C1 segment of cervical spinal cord (tissue), 14 donors: ENCODE results near the gene ADD3.
"Not testable (repeated sequence)": the region's sequence is repeated elsewhere in the genome, so short reads cannot be mapped to it uniquely, and the experiment has no call there.

Experiments
- DNase-seq, 14 donors: peaks; one replicate each; lab custom pipeline; 2025; lab: John Stamatoyannopoulos, UW

Gene ADD3

DNA sequence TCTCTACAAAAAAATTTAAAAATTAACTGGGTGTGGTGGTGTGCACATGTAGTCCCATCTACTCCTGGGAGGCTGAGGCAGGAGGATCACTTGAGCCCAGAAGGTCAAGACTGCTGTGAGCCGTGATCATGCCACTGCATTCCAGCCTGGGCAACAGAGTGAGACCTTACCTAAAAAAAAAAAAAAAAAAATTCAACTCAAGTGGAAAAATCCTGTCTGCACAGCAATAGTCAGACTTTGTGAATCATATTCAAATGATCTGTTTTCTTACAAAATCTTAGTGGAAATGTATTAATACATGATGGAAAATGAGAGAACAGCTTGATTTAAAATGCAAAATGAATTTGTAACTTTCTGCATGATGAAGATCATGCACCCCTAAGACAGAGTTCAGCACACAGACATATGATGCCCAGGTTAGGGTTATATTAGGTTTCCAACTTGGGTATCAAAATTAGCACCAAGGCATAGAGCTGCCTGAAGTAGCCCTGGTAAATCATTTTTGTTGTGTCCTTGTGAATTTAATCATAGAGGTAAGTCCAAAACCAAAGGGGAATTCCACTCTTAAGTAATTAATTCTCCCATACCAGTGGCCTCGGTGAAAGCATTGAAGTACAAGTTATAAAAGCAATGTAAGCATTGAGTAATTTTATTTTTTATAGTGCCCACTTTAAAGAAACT is 93.8 kb downstream of the ADD3 start:
- DNase-seq: no peak

DNA sequence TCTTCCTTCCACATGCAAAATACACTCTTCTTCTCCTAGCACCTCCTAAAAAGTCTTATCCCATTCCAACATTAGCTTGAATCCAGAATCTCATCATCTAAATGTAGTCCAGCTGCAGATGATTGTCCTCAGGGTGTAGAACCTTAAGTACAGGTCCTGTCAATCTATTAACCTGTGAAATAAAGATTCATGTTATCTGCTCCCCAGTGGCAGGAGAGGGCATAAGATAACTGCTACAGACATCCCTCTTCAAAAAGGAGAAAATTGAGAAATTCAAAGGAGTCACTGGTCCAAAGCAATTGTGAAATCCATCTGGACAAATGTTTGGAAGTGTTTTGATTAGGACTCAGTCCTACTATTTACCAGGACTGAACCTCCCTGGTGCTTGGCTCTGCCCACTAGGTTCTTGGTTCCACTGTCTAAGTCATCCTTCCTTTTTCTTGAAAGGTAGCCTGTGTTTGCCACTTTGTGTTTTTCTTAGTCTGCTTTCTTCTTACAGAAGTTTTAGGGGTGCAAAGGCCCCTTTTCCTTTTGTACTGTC is 96.2 kb downstream of the ADD3 start:
- DNase-seq: no peak

DNA sequence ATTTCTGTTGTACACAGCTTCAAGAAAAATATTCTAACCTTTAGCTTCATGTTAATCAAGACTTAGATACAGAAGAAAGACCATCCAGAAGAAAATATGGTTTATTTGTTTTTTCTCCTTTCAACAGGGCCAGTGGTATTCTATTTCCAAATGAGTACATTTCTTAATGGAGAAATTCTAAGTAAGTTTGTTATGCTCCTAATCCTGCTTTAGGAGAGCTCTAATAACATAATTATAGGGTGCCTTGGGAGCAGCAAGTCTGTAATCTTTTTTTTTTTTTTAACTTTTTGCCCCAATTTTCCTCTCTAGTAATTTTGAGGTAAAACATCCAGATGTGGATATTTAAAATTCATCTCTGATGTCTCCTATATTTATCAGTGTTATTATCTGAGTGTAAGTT is 98.1 kb downstream of the ADD3 start:
- DNase-seq: no peak

DNA sequence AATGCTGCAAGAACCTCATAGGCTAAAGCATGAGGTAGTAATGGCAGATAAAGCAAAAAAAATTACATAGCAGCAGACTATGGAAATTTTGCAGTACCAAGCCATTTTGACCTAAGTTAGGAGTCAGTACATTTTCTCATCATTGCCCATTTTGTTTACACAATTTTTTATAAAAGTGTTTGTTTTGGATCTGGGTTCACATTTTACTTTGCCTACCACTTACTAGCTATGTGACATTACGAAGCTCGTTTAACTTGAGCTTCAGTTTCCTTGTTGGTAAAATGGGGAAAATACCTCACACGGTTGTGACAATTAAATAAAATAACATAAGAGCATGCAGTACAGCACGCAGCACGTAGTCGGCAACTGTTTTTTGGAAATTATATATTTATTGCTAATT is 99.6 kb downstream of the ADD3 start:
- no peak for DNase-seq

DNA sequence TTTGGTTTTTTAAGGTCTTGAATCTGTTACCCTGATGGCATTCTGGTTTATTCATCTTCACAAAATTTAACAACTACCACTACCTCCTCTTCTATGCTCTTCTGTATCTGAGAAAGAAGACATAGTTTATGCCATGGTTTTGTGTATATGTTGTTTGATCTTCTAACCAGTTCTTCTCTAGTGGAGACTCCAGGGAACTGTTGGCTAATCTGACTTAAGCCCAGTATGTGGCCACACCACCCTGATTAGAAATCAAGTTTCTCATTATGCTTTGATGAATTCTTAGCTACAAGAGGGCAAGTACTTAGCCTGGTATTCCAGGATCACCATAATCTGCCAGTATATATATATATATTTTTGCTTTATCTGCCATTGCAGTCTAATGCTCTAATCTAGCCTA is 100.1 kb downstream of the ADD3 start:
- no peak for DNase-seq

DNA sequence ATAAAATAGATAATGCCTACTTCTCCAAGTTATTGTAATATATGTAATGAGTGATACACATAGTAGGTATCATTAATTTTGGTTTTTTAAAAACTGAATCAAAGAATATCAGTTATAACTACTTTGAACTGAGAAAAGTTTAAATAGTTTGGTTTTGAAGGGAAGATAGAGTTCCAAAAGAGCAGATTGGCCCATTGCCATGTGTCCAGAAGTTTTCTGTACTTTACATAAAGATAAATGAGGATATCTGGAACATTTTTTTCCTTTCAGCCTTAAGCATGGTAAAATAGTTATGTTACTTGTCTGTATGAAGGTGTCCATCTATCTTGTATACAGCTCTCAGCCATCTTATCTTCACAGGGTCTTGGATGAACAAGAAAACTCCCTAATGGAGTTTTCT is 101.7 kb downstream of the ADD3 start:
- no peak for DNase-seq

DNA sequence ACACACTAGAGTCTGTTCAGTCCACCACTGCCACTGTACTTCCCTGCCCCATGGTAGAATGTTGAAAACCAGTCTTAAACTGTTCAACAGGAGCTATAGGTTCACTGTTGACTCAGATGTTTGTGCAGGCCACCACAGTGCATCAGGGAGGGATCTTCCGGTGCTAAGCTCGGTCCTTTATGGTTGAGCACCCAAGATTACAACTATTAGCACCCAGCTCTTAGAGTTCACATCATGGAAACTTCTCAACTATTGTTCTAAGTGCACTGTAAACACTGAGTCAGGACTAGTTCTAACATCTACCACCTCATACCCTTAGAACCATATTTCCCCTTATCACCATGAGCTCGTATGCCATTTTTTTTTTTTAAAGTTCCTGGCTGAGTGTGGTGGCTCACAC is 102.6 kb downstream of the ADD3 start:
- no peak for DNase-seq

DNA sequence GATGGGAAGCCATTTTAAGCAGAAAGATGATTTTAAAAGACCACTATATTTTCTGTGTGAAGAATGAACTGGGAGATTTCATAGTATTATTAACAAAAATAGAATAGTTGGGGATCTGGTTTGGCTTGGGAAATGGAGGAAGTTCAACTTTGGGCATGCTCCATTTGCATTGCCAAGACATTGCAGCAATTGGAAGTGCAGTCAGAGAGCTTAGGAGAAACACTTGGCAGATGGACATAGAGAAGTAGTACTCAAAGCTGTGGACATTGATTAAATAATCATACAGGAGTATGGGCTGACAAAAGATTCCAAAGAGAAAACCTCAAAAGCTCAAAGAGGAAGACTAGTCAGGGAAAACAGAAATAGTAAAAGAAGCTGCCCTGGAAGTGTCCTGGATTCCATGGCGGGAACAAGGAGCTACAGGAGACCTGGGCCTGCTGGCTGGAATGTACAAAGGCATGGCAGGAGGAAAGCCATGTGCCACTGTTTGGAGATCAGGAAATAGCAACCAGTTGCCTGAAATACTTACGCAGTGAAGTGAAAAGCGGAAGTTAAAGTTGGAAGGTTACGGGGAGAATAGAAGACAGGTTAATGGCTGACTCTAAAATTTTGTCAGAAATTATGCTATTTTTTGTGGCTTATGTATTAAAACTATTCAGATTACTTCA is 106.0 kb downstream of the ADD3 start:
- DNase-seq: peak in 1 of 14 donors; percentile 4

DNA sequence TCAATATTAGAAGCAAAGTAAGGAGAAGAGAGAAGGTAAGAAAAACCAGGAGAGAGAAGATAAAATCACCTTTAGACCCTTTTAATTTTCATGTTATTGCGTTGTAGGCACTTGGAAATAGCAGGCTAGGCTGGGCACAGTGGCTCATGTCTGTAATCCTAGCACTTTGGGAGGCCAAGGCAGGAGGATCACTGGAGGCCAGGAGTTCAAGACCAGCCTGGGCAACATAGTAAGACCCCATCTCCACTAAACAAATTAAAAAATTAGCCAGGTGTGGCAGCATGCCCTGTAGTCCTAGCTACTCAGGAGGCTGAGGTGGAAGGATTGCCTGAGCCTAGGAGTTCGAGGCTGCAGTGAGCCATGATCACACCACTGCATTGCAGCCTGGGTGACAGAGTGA is 106.9 kb downstream of the ADD3 start:
- not testable (repeated sequence) for DNase-seq

DNA sequence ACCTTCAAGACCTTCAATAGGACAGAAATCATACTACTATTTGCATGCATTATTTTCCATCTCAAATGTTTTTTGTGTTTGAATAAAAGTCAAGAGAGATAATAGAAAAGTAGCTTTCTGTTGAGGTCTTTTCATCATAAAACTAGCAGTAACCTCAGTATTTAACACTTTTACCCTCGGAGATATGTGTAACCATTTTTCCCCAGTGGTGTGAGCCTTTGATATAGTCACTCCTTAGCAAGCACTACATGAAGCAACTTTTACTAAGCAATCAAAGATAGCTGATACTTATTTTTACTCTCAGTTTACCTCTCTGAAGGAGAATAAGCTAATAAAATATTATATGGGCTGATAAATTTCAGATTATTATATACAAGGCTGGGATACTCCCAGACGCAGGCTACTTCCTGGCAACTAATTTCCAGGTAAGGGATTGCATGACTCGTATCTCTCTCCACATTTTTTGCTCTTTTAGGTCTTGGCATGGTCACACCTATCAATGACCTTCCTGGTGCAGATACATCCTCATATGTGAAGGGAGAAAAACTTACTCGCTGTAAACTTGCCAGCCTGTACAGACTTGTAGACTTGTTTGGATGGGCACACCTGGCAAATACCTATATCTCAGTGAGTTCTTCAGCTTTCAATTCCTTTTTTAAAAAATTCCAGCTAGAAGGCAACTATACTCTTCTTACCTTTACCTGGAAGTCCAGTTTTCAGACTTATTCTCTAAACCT is 108.2 kb downstream of the ADD3 start:
- DNase-seq: no peak

DNA sequence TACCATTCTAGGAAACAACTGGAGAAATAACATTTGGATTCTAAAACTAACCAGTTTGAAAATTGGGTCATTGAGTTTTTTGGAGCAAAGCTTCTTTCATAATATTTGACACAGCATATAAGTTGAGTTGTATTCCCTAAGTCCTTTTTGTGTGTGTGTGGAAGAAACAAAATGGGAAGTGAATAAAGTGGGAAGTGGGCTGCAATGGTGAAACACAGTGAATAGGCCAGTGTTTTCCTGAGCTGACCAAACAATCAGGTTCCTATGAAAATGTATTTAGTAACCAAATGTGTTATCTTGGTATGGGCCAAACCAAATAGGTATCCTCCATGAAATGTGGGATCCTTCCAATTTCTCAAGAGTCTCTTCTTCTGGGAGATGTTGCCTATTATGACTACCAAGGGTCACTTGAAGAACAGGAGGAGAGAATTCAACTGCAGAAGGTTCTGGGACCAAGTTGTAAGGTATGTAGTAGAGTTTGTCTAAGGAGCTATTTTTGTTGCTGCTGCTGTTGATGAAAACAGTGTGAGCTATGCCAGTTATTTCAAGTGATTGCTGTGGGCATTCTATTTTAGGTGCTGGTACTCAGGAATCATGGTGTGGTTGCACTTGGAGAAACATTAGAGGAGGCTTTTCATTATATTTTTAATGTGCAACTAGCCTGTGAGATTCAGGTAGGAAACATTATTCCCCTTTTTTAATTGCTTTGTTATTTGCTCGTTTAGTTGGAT is 111.3 kb downstream of the ADD3 start:
- no peak for DNase-seq

DNA sequence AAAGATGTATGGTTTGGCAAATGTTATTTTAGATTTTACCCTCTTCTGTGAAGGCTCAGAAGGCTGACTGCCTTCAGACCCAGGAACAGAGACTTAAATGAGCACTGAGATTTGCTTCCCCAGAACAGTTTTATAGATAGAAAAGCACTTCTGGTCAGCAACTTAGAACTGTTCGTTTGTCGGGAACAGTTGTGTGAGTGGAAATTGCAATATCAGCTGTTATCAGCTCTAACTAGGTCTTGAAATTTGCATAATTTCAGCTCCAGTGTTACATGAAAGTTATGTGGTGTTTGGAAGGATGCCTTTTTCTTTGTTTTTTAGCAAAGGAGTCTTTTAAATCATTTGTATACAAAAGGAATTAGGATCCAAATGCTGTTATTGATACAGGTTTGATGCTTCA is 115.8 kb downstream of the ADD3 start:
- DNase-seq: no peak

DNA sequence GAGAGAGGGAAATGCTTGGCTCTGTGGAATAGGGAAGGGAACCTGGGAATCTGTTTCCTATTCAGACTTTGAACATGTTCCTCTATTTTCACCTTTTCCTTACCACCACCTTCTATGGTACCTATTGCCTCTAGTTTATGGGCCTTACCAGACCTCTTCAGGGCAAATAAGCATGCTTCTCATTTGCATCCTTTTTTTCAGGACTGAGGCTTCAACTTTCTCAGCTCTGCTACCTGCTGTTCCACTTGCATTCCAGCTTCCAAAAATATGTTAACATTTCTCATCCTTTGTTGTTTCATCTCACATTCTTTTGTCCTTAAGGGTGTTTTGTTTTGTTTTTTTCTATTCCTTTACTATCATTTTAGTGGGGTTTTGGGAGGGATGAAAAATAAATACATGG is 121.7 kb downstream of the ADD3 start:
- no peak for DNase-seq

DNA sequence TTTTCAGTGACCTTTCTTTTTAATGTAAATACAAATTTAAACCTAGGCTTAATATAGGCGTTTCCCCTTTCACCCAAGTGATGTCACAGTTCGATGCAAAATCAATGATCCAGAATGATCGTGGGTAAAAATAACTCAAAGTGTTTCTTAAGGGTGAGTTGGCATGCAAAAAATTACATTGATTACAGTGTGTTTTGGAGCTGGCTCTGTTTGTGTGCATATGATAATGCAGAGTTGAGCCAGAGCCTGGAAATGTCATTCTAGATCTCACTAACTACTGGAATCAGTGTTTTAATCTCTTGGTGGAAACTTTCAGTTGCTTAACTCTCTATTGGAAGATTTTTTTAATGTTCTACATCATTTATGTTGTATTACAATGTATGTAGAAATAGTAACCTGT is 127.1 kb downstream of the ADD3 start:
- no peak for DNase-seq

DNA sequence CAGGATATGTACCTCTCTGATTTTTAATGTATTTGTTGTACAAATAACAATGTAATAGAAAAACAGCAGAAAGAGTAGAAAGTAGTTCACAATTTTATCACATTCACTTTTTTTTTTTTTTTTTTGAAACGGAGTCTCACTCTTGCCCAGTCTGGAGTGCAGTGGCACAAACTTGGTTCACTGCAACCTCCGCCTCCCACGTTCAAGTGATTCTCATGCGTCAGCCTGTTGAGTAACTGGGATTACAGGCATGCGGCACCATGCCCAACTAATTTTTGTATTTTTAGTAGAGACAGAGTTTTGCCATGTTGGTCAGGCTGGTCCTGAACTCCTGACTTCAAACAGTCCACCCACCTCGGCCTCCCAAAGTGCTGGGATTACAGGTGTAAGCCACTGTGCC is 128.1 kb downstream of the ADD3 start:
- not testable (repeated sequence) for DNase-seq

DNA sequence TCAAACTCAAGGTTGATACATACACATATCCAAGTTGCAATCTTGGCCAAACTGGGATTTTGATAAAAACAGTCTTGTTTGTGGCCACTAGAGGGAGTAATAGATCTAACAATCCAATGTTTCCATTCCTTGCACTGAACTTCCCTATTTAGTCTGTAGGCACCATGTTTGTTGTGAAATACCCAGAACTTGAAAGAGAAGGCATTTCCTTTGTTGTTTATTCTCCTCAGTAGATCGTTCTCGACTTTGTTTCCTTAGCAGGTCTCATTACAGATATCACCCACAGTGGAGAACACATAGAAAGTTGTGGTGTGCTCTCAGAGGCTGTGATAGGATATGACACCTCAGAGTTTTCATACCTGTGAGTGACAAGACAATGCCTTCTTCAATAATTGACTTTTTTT is 129.4 kb downstream of the ADD3 start:
- DNase-seq: peak in 2 of 14 donors; percentile 37 to 61

DNA sequence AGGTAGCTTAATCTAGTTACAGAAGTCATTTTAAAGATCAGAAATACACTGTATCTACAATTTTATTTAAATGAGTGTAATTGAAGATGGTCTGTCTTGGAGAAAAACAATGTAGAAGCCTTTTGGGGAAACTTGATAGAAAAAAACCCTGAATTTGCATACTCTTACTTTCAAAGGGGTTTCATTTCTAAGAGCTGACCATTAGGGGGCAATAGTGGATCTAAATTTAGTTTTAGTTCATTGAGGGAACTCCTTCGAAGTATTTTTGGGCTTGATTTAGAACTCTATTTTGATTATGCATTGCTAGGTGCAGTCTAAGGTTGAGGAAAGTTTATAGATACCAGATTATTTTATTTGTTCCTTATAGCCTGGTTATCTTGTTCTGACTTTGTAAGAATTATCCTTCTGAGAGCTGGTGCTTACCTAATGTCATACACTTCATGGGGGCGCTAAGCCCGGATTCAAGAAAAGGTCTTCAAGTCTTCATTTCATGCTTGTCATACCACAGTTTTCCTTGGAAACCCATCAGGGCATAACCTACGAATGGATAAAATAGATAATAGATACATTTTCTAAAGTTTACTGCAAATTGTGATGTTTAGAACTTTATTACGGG is 130.5 kb downstream of the ADD3 start:
- DNase-seq: peak in 1 of 14 donors; percentile 41

DNA sequence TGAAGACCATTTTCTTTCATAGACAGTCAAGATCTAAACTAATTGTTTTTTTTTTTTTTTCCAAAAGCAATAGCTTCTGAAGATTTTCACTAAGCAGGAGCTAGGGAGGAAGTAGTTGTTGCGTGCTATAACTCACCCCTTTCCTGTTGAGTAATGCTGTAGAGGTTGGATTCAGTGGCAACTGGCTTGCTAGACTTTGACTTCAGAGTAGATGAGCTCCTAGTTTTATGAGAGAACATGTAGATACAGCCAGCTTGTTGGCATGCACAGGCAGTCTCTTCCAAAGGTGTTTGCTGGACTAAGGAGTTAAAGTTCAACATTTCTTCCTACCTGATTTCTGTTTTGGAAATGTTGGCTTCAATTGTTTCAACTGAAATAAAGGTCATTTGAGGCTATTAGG is 133.4 kb downstream of the ADD3 start:
- no peak for DNase-seq

DNA sequence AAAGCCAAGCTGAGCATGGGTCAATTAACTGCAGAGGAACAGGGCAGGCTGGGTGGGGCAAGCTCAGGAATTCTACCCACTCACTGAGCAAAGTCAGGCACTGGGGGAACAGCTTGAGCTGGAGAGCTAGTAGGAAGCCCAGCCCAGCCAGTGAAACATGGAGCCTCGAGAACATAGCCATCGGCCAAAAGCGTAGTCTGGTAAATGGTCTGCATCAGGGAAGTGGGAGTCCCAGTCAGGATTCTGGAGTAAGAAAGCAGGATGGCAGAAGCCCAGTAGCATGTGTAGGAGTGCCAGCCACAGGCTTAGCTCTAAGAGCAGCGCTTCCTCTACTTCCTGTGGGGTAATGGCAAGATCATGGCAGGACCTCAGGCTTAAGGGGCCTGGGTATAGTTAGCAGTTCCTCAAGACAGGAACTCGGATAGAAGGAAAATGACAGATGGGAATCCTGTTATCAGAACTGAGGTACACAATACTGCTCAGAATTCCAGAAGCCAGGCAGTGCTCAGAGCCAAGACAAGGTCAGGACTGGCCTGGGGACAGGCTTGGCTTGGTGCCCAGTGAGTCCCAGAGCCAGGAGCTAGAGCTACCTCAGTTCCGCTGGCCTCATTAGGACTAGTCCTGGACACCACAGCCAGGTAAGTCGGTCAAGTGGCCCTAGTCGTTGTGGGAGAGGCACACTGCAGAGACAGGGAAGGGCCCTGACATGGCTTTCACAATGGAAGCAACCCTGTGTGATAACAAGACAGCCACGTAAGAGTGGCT is 134.3 kb downstream of the ADD3 start:
- DNase-seq: peak in 3 of 14 donors; percentile 22 to 91 (median 42)

DNA sequence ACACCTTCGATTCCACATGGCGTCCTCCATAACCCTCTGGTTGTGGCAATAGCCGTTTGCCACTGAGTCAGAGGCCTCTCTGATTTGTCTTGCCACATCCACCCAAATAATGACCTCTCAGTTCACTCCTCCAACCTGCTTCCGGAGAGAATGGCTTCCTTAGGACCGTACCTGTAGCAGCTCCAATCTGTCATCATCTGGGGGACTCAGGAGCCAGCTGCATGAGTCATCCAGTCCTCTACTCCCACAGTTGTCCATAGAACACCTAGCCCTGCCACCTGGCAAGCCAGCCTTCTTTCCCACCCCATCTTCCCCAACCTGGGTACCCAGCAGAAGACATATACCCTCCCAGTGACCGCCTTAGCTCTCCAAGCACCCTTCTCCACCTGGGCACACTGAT is 135.2 kb downstream of the ADD3 start:
- no peak for DNase-seq

DNA sequence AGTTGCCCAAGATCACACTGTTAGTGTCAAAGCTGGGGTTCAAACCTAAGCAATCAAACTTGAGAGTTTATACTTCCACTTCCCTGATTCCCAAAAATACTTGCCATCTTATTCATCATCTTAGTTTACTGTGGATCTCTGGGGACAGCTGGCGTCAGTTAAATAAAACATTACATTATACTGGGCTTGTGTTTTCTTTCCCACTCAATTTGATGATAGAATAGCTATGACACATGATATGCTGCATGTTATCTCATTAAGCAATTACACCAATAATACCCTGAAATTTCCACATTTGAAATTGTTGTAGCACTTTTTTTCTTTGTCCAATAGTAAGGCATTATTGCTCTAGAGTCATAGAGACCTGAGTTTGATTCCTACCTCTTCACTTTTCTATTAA is 136.7 kb downstream of the ADD3 start:
- no peak for DNase-seq
